HEK293 (cell line): Measurements from ENCODE around the gene PEAK3.

Experiments
- TCF7L2 ChIP-seq: IDR thresholded peaks from 2 replicates; pipeline ENCODE4 v1.6.1; 2011; ENCODE audit warnings: low read depth, mild to moderate bottlenecking, inconsistent platforms, low read length, moderate library complexity, borderline replicate concordance
- ZNF501 ChIP-seq: fragments of 450-650 bp; formaldehyde crosslinking; IDR thresholded peaks from 2 replicates; pipeline ENCODE4 v1.5.1; 2016; ENCODE audit warnings: missing biosample characterization, missing genetic modification characterization
- ZNF529 ChIP-seq: fragments of 450-650 bp; formaldehyde crosslinking; IDR thresholded peaks from 2 replicates; pipeline ENCODE4 v1.5.1; 2017; ENCODE audit warnings: missing genetic modification characterization, missing biosample characterization; ENCODE audit not compliant: insufficient replicate concordance

GRCh38 chr19:2224754-2225349 is 57.1 kb downstream of the PEAK3 start:
- TF ChIP-seq ZNF501 (tag by site-specific recombination) = no peak
- TF ChIP-seq ZNF529 (tag by site-specific recombination) = no peak
- no peak for TF ChIP-seq TCF7L2
